Thoracic aorta (tissue), 2 donors: Measurements from ENCODE around the gene MTARC1. TPM values are rescaled to one million over a fixed set of nuclear protein-coding genes. Genes with fewer than 3 reads are reported as not detected.

ENCODE experiments used
- ATAC-seq: fragments of 150-250 bp; one replicate; pipeline ENCODE4 v1.8.0; 2017; ENCODE audit warnings: low read depth; ENCODE audit not compliant: insufficient number of reproducible peaks, low FRiP score
- DNase-seq: peaks from one replicate; pipeline ENCODE4 v3.0.0-alpha.2; 2020; ENCODE audit warnings: low spot score
- H3K27ac ChIP-seq, 2 donors: fragments of 200-600 bp; sonication (generic); 1 replicate in 1 of 2; 2 replicates in 1 of 2; pipeline ENCODE4 v1.5.1; 2016; ENCODE audit warnings: mild to moderate bottlenecking in 2 of 2, moderate library complexity in 2 of 2
- H3K27me3 ChIP-seq: fragments of 200-600 bp; sonication (generic); replicated peaks from 2 replicates; pipeline ENCODE4 v1.6.0; 2016; ENCODE audit warnings: mild to moderate bottlenecking; ENCODE audit not compliant: insufficient read depth
- H3K36me3 ChIP-seq: fragments of 200-600 bp; sonication (generic); one replicate; pipeline ENCODE4 v1.5.1; 2016
- H3K4me1 ChIP-seq, 2 donors: fragments of 200-600 bp; sonication (generic); 1 replicate in 1 of 2; 2 replicates in 1 of 2; pipeline versions ENCODE4 v1.5.1 to v1.6.0; 2016; ENCODE audit warnings: low read depth in 2 of 2, mild to moderate bottlenecking in 1 of 2; ENCODE audit not compliant: control insufficient read depth in 1 of 2
- H3K4me3 ChIP-seq: fragments of 200-600 bp; sonication (generic); 2 replicates; pipeline ENCODE4 v1.5.1; 2016; ENCODE audit warnings: mild to moderate bottlenecking
- H3K9me3 ChIP-seq: fragments of 200-600 bp; sonication (generic); 2 replicates; pipeline ENCODE4 v1.5.1; 2016
- total RNA-seq, 2 donors: library from RNA; depleted of rRNA; stranded (reverse); fragments of >200 nt; gene quantifications; one replicate each; pipeline versions ENCODE4 v1.1.0 to v1.2.3, GENCODE V29; 2016
- TF ChIP-seq, protein P1 (sequence below): fragments of 200-600 bp; sonication (generic); IDR thresholded peaks from one replicate; pipeline ENCODE4 v1.5.1; 2019; ENCODE audit warnings: antibody characterized with exemption

Gene MTARC1
- total RNA-seq, 2 donors from 2014 or later: 3.6 to 3.7 TPM

DNA sequence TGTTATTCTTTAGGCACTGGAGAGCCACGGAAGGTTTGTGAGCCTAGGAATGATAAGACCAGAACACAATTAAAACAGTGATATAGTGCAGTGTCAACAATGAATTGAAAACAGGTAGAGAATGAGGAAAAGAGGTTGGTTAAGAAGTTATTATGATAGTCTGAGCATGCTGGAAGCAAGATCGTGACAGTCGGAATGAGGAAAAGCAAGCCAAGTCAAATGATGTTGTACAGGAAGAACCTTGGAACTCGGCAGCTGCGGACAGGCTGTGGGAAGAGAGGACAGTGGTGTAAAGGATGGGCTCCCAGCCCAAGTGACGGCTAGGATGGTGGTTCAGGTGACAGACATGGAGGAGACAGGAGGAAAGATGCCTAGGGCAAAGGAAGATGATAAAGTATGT, 25.6 kb downstream of the MTARC1 start:
- no peak for DNase-seq
- no peaks in the 10 kb centered on the region for H3K27me3 ChIP-seq
- H3K36me3 ChIP-seq: peaks cover 3% of the 10 kb centered on the region
- H3K4me3 ChIP-seq: no peak overlapping the region
- H3K9me3 ChIP-seq: no peaks in the 10 kb centered on the region
- ATAC-seq: no peak
- H3K27ac ChIP-seq: no peak overlapping the region
- TF ChIP-seq, protein P1, sequence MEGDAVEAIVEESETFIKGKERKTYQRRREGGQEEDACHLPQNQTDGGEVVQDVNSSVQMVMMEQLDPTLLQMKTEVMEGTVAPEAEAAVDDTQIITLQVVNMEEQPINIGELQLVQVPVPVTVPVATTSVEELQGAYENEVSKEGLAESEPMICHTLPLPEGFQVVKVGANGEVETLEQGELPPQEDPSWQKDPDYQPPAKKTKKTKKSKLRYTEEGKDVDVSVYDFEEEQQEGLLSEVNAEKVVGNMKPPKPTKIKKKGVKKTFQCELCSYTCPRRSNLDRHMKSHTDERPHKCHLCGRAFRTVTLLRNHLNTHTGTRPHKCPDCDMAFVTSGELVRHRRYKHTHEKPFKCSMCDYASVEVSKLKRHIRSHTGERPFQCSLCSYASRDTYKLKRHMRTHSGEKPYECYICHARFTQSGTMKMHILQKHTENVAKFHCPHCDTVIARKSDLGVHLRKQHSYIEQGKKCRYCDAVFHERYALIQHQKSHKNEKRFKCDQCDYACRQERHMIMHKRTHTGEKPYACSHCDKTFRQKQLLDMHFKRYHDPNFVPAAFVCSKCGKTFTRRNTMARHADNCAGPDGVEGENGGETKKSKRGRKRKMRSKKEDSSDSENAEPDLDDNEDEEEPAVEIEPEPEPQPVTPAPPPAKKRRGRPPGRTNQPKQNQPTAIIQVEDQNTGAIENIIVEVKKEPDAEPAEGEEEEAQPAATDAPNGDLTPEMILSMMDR: no peak
- H3K4me1 ChIP-seq: no peaks in the 10 kb centered on the region

DNA sequence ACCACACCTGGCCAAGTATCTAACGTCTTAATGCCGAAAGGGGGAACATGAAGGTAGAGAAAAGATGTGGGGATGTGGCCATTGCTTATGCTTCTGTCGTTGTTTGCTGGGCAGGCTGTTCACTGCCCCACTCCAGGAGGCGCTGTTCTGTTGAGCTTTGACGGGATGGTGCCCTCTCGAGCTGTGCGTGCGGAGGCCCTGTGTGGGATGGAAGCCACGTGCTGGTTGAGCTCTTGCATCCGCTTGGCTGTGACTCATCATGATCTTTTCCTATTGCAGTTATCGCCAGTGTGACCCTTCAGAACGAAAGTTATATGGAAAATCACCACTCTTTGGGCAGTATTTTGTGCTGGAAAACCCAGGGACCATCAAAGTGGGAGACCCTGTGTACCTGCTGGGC, 26.3 kb downstream of the MTARC1 start:
- ATAC-seq (no peak), DNase-seq (no peak)
- TF ChIP-seq, protein P1: no peak
- Histone ChIP-seq H3K9me3 (no peaks in the 10 kb centered on the region), H3K27ac (no peak overlapping the region), H3K36me3 (peaks cover 3% of the 10 kb centered on the region), H3K4me3 (no peak overlapping the region), H3K4me1 (no peaks in the 10 kb centered on the region), H3K27me3 (no peaks in the 10 kb centered on the region)

DNA sequence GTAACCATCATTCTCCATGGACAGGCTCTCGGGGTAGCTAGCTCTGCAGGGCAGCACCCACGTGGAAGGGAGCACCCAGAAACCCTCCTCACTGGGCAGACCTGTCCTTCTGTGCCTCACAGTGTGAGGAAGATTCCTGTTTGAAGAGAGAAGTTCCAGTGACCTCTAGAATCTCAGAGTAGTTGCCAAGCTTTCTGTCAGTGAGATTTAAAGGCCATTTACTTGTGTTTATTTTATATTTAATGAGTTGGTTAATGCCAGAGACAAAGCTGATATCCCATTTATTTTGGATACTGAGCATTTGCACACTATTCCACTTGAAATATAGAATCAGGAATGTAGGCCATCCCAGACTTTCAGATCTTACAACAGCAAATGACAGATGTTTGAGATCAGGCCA, 28.7 kb downstream of the MTARC1 start:
- Histone ChIP-seq H3K27me3 (no peaks in the 10 kb centered on the region), H3K36me3 (peaks cover 3% of the 10 kb centered on the region), H3K4me3 (no peak overlapping the region), H3K27ac (no peak overlapping the region), H3K9me3 (no peaks in the 10 kb centered on the region), H3K4me1 (peaks cover 7 to 16% of the 10 kb centered on the region in 2 donors)
- DNase-seq: no peak
- no peak for ATAC-seq
- TF ChIP-seq, protein P1: no peak

DNA sequence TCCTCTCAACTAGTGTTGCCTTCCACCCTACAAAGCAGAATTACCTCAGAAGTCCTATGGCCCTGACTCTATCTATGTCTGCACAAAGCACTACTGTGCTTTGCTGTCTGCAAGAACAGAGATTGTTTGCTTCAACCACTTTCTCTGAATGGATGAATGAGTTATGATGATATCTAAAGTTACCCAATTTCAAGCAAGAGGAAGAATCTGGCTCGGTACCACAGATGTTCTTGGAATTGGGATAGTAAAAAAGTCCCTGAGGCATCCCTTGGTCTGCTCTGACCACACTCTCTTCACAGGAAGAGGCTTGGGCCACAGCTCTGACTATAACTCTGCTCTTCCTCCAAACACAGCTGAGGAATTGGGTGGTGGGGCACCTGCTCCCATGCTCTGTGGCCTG, 31.2 kb downstream of the MTARC1 start:
- DNase-seq: no peak
- H3K36me3 ChIP-seq: peaks cover 3% of the 10 kb centered on the region
- no peak overlapping the region for H3K4me3 ChIP-seq
- TF ChIP-seq, protein P1: no peak
- no peaks in the 10 kb centered on the region for H3K9me3 ChIP-seq
- H3K27me3 ChIP-seq: no peaks in the 10 kb centered on the region
- H3K4me1 ChIP-seq: peaks cover 7 to 16% of the 10 kb centered on the region in 2 donors
- no peak overlapping the region for H3K27ac ChIP-seq
- ATAC-seq: no peak

DNA sequence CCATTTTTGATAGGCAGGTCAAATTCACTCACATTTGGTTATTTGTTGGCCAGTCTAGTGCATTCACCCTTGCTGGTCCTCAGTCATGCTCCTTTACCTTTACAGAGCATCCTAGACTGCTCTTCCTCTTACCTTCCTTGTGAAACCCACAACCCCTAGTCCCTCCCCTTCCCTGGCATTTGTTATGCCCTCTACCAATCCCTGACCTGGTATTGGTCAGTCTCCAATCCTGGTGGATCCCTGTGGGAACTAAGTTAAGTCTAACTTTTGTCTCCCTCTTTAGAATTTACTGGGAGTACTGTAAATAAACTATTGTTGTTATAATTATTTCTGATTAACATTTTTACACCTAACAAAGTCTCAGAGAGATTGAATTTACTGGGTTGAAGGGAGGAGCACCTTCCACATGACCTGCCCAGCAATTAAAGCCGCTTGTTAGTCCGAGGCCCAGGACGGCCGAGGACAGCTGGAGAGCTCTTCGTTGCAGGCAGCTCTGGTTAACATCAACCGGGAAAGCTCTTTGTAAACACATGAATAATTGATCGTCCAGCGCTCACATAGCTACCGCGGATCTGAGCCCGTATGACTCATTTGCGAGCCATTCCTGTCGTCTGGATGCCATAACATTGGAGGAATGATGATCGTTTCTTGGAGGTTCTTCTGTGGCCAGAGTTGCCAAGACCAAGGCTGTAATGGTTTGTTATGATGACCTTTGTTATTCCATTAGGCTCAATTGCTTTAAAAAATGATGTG, 31.9 kb downstream of the MTARC1 start:
- no peak for DNase-seq
- Histone ChIP-seq H3K27ac (no peak overlapping the region), H3K36me3 (peaks cover 3% of the 10 kb centered on the region), H3K4me1 (peaks cover 7 to 16% of the 10 kb centered on the region in 2 donors), H3K27me3 (no peaks in the 10 kb centered on the region), H3K4me3 (no peak overlapping the region), H3K9me3 (no peaks in the 10 kb centered on the region)
- TF ChIP-seq, protein P1: no peak
- peak; percentile 46 for ATAC-seq
